Measurements from ENCODE around the gene MAP3K1.

The MAP3K1 gene

DNA sequence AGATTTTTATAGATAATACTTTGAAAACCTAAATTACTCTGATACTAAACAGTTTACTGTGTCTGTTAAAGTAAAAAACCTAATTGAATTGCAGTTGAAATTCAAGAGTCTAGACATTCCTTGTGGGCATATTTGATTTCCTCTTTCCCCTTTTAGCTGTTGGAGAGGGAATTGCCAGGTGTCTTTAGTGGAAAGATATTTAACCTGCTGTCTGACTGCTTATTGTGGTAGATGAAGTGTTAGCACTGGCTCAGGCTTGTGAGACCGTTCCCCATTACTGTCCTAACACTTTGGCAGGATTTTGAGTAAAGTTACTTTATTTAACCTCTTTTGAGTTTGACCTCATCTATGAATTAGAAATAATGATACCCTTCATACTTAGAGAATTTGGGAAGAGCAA, 16.4 kb downstream of the MAP3K1 start:
- Histone ChIP-seq H3K4me3 (ENCODE audit: low read depth, low read length) (no peak overlapping the region), H3K27ac (no peak overlapping the region), H3K36me3 (no peaks in the 10 kb centered on the region), H3K27me3 (ENCODE audit: insufficient read depth, low read depth, severe bottlenecking) (no peaks in the 10 kb centered on the region), H3K9me3 (ENCODE audit: severe bottlenecking) (no peaks in the 10 kb centered on the region)
- TF ChIP-seq, protein P1, sequence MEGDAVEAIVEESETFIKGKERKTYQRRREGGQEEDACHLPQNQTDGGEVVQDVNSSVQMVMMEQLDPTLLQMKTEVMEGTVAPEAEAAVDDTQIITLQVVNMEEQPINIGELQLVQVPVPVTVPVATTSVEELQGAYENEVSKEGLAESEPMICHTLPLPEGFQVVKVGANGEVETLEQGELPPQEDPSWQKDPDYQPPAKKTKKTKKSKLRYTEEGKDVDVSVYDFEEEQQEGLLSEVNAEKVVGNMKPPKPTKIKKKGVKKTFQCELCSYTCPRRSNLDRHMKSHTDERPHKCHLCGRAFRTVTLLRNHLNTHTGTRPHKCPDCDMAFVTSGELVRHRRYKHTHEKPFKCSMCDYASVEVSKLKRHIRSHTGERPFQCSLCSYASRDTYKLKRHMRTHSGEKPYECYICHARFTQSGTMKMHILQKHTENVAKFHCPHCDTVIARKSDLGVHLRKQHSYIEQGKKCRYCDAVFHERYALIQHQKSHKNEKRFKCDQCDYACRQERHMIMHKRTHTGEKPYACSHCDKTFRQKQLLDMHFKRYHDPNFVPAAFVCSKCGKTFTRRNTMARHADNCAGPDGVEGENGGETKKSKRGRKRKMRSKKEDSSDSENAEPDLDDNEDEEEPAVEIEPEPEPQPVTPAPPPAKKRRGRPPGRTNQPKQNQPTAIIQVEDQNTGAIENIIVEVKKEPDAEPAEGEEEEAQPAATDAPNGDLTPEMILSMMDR (IDR thresholded peaks at IDR 0.05; ENCODE audit: low read depth, low read length) = no peak
- no peak for DNase-seq

DNA sequence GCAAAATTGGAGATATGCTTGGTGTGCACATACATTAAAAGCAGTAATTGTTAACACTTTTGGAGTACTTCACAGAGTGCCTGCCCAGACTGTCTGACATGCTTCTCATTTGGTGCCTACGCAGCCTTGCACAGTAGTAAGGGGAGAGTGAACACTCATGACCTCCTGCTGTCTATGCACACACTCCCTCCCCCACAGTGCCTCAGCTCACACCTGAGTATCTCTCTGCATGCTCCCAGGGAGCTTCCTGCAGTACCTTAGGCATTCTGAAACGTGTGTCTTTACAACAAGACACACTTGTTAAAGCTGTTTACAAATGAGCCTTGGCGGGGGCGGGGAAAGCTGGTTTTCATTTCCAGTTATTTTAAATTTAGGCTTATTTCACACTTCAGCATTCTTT, 18.0 kb downstream of the MAP3K1 start:
- no peaks in the 10 kb centered on the region for H3K27me3 ChIP-seq (ENCODE audit: insufficient read depth, low read depth, severe bottlenecking)
- H3K36me3 ChIP-seq = no peaks in the 10 kb centered on the region
- H3K9me3 ChIP-seq (ENCODE audit: severe bottlenecking) = no peaks in the 10 kb centered on the region
- TF ChIP-seq, protein P1 (IDR thresholded peaks at IDR 0.05; ENCODE audit: low read depth, low read length) = no peak
- peak; percentile 28 for DNase-seq
- no peak overlapping the region for H3K27ac ChIP-seq
- H3K4me3 ChIP-seq (ENCODE audit: low read depth, low read length) = no peak overlapping the region

DNA sequence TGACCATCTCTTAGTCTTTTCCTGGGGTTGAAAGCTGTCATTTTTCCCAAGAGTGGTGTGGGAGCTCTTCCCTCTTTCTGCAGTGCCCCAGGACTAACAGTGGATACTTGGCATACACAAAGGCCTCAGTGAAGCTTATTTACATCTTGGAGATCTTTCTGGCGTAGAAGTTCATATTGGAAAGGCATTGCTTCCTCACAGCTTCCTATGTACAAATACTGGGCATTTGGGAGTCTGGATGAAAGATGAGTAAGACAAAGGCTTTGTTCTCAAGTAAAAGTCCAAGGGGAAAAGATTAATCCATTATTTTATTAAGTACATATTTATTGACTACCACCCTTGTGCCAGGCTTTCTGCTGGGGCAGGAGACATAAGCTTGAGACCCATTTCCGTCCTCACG, 22.0 kb downstream of the MAP3K1 start:
- Histone ChIP-seq H3K36me3 (no peaks in the 10 kb centered on the region), H3K4me3 (ENCODE audit: low read depth, low read length) (no peak overlapping the region), H3K9me3 (ENCODE audit: severe bottlenecking) (no peaks in the 10 kb centered on the region), H3K27ac (no peak overlapping the region), H3K27me3 (ENCODE audit: insufficient read depth, low read depth, severe bottlenecking) (no peaks in the 10 kb centered on the region)
- TF ChIP-seq, protein P1 (IDR thresholded peaks at IDR 0.05; ENCODE audit: low read depth, low read length) = no peak
- no peak for DNase-seq

DNA sequence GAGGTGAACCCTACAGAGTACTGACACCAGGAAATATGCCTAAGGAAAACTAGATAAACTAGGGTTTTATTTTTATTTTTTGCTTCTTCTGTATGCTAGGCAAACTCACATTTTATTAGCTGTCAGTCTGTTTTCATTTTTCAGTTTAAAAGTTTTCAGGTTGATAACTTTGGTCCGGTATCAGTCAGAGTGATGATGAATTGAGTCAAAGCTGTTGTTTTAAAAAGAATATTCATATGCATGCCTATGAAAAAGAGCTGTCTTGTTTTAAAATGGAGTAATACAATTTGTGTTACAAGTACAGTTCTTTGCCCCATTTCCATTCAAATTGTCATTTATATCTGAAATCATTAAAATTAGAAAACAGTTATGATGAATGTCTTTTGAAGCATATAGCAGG, 22.6 kb downstream of the MAP3K1 start:
- H3K4me3 ChIP-seq (ENCODE audit: low read depth, low read length) = no peak overlapping the region
- TF ChIP-seq, protein P1 (IDR thresholded peaks at IDR 0.05; ENCODE audit: low read depth, low read length) = no peak
- DNase-seq = no peak
- no peak overlapping the region for H3K27ac ChIP-seq
- no peaks in the 10 kb centered on the region for H3K27me3 ChIP-seq (ENCODE audit: insufficient read depth, low read depth, severe bottlenecking)
- H3K9me3 ChIP-seq (ENCODE audit: severe bottlenecking) = no peaks in the 10 kb centered on the region
- no peaks in the 10 kb centered on the region for H3K36me3 ChIP-seq

DNA sequence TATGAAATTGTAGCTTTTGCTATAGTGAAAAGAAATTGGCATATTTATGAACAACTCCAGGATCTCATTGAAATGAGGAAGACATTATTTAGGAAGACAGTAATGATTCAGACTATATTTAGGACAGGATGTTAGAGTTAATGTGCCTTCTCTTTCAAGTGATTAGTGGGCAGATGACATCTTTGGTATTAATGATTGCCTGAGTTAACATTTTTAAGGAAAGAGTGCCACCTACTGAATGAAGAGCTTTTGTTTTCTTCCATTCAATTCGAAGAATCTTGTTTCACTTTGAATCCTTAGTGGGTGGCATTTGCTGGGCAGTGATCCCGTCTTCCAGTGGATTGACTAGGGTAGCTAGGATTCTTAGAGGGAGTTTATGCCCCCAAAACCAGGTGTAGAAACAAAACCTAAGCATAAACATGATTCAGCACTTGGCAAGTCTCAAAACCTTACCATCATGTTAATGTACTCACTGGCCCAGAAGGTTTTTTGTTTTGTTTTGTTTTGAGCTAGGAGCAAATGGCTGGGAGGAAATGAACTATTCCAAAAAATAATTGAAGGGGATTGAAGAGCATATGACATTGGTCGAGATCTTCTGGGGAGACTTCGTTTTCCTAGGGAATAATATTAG, 23.2 kb downstream of the MAP3K1 start:
- no peak overlapping the region for H3K27ac ChIP-seq
- TF ChIP-seq, protein P1 (IDR thresholded peaks at IDR 0.05; ENCODE audit: low read depth, low read length) = peak; percentile 24; the same call in 1 of the 2 replicates
- H3K4me3 ChIP-seq (ENCODE audit: low read depth, low read length) = no peak overlapping the region
- no peaks in the 10 kb centered on the region for H3K27me3 ChIP-seq (ENCODE audit: insufficient read depth, low read depth, severe bottlenecking)
- no peaks in the 10 kb centered on the region for H3K9me3 ChIP-seq (ENCODE audit: severe bottlenecking)
- DNase-seq = no peak
- H3K36me3 ChIP-seq = no peaks in the 10 kb centered on the region

DNA sequence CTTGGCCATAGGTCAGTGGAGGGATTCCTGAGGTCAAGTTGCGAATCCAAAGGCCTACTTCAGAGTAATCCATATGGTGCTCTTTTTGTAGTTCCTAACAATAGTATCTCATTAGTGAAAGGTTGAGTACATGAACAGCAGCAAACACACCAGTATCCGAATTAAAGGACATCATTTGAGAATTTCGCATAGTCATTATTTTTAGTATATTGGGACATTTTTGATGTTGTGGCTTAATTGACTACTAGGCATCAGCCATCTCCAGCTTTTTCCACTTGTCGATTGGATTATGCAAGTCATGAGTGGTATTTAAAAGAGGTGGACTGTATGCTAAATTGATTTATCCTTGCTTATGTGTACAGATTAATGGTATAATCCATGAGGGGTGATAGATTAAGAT, 23.7 kb downstream of the MAP3K1 start:
- Histone ChIP-seq H3K27ac (no peak overlapping the region), H3K36me3 (no peaks in the 10 kb centered on the region), H3K9me3 (ENCODE audit: severe bottlenecking) (no peaks in the 10 kb centered on the region), H3K4me3 (ENCODE audit: low read depth, low read length) (no peak overlapping the region), H3K27me3 (ENCODE audit: insufficient read depth, low read depth, severe bottlenecking) (no peaks in the 10 kb centered on the region)
- TF ChIP-seq, protein P1 (IDR thresholded peaks at IDR 0.05; ENCODE audit: low read depth, low read length) = no peak
- no peak for DNase-seq
